Mammary epithelial cell (primary cell): ENCODE results near the gene AOX1.

Experiments
- CTCF ChIP-seq, 2 donors: IDR thresholded peaks in 1 of 2; conservative IDR thresholded peaks in 1 of 2; 2 replicates each; pipeline ENCODE4 v1.5.1; 2011 to 2012; ENCODE audit warnings: inconsistent platforms in 2 of 2, low read length in 2 of 2, mild to moderate bottlenecking in 2 of 2, control low read depth in 1 of 2, low read depth in 1 of 2; ENCODE audit not compliant: insufficient read depth in 1 of 2; ENCODE audit errors: extremely low read depth in 1 of 2
- EZH2 ChIP-seq: IDR thresholded peaks from 2 replicates; pipeline ENCODE4 v1.6.1; 2012; ENCODE audit warnings: low read length, inconsistent platforms, borderline replicate concordance

GRCh38 chr2:200677721-200678532 is 92.1 kb downstream of the AOX1 start:
- TF ChIP-seq CTCF (conservative IDR thresholded peaks at IDR 0.05 in 1 of 2, IDR thresholded peaks at IDR 0.05 in 1 of 2; ENCODE audit: extremely low read depth in 1 of 2, insufficient read depth in 1 of 2, low read depth in 1 of 2, low read length in 2 of 2), result no peak
- no peak for TF ChIP-seq EZH2
